Hepatocyte (in vitro differentiated cells): ENCODE data around the gene PCCB. TPM values are rescaled to one million over a fixed set of nuclear protein-coding genes. Genes with fewer than 3 reads are reported as not detected.

Experiments used
- DNase-seq: peaks from one replicate; pipeline ENCODE4 v3.0.0-alpha.2; 2016; ENCODE audit warnings: low spot score
- H2AFZ ChIP-seq: fragments of 200-600 bp; sonication (generic); 2 replicates; pipeline ENCODE4 v1.6.0; 2016; ENCODE audit warnings: antibody characterized with exemption, mild to moderate bottlenecking
- H3K27ac ChIP-seq: fragments of 200-600 bp; sonication (generic); 2 replicates; pipeline ENCODE4 v1.5.1; 2016; ENCODE audit warnings: mild to moderate bottlenecking
- H3K27me3 ChIP-seq: fragments of 200-600 bp; sonication (generic); 2 replicates; pipeline ENCODE4 v1.6.1; 2016
- H3K36me3 ChIP-seq: fragments of 200-600 bp; sonication (generic); replicated peaks from 2 replicates; pipeline ENCODE4 v1.5.1; 2016; ENCODE audit warnings: low read depth; ENCODE audit not compliant: insufficient read depth
- H3K4me1 ChIP-seq: fragments of 200-600 bp; sonication (generic); 2 replicates; pipeline ENCODE4 v1.5.1; 2016; ENCODE audit warnings: mild to moderate bottlenecking, moderate library complexity; ENCODE audit not compliant: insufficient read depth
- H3K4me2 ChIP-seq: fragments of 200-600 bp; sonication (generic); 2 replicates; pipeline ENCODE4 v1.6.0; 2016
- H3K4me3 ChIP-seq: fragments of 200-600 bp; sonication (generic); 2 replicates; pipeline ENCODE4 v1.5.1; 2016; ENCODE audit warnings: mild to moderate bottlenecking
- H3K79me2 ChIP-seq: fragments of 200-600 bp; sonication (generic); 2 replicates; pipeline ENCODE4 v1.6.0; 2017; ENCODE audit warnings: mild to moderate bottlenecking
- H3K9me2 ChIP-seq: fragments of 200-600 bp; sonication (generic); replicated peaks from 2 replicates; pipeline ENCODE4 v1.6.0; 2017; ENCODE audit warnings: mild to moderate bottlenecking; ENCODE audit not compliant: insufficient read depth
- H3K9me3 ChIP-seq: fragments of 200-600 bp; sonication (generic); 2 replicates; pipeline ENCODE4 v1.5.1; 2016; ENCODE audit warnings: low read depth, mild to moderate bottlenecking
- H4K20me1 ChIP-seq: fragments of 200-600 bp; sonication (generic); 2 replicates; pipeline ENCODE4 v1.6.0; 2016; ENCODE audit warnings: mild to moderate bottlenecking; ENCODE audit not compliant: insufficient read depth, poor library complexity, severe bottlenecking
- EZH2 ChIP-seq: fragments of 200-600 bp; sonication (generic); IDR thresholded peaks from 2 replicates; pipeline ENCODE4 v1.6.1; 2016; ENCODE audit warnings: antibody characterized with exemption, mild to moderate bottlenecking, borderline replicate concordance
- EZH2phosphoT487 ChIP-seq: fragments of 200-600 bp; sonication (generic); IDR thresholded peaks from one replicate; pipeline ENCODE4 v1.6.1; 2018; ENCODE audit warnings: antibody characterized with exemption, mild to moderate bottlenecking, low read depth, moderate library complexity; ENCODE audit not compliant: unreplicated experiment, severe bottlenecking
- WGBS: methylation state at CpG from one replicate; pipeline ENCODE4 v1.1.6; 2016; ENCODE audit warnings: low lambda C conversion rate; ENCODE audit errors: missing lambda C conversion rate; 5-methylcytosine and 5-hydroxymethylcytosine counted together
- polyA plus RNA-seq: library from polyadenylated mRNA; unstranded; fragments of >200 nt; fragmentation: Nextera tagmentation; extraction: Ambion mirVana; gene quantifications from 2 replicates; pipeline ENCODE4 v1.2.1, GENCODE V29; 2016
- total RNA-seq: library from RNA; depleted of rRNA; stranded (reverse); fragments of >200 nt; gene quantifications from 2 replicates; pipeline ENCODE4 v1.2.3, GENCODE V29; 2014
- TF ChIP-seq, protein P1 (sequence below): fragments of 200-600 bp; sonication (generic); IDR thresholded peaks from 2 replicates; pipeline ENCODE4 v1.5.1; 2016; ENCODE audit warnings: antibody characterized with exemption, mild to moderate bottlenecking; ENCODE audit not compliant: poor library complexity

PCCB gene
- total and polyA plus RNA-seq, 2 experiments from 2014 or later: 32.0 to 52.7 TPM

DNA sequence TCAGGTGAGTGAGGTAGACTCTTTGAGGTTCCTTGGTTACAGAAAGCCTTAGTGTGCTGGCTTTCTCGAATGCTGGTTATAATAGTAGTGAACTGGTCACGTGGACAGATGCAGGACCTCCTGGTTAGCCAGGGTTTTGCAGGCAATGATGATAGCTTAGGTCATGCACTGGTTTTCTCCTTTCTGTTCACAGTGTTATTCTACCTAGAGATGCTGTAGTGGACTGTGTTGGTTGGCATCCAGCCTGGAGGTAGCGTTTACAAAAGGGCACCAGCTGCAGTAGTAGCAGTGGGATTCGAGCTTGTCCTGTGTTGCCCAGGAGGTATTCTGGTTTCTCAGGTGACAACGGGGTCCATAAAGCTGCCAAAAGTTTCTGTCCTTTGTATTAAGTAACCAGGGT is 27.0 kb downstream of the PCCB start:
- no peak overlapping the region for H3K4me3 ChIP-seq
- H3K36me3 ChIP-seq: no peaks in the 10 kb centered on the region
- 90% methylated on average over 5 of the region's 5 CpGs for WGBS
- H3K27me3 ChIP-seq: no peaks in the 10 kb centered on the region
- no peak overlapping the region for H3K27ac ChIP-seq
- no peaks in the 10 kb centered on the region for H4K20me1 ChIP-seq
- no peak for DNase-seq
- TF ChIP-seq, protein P1, sequence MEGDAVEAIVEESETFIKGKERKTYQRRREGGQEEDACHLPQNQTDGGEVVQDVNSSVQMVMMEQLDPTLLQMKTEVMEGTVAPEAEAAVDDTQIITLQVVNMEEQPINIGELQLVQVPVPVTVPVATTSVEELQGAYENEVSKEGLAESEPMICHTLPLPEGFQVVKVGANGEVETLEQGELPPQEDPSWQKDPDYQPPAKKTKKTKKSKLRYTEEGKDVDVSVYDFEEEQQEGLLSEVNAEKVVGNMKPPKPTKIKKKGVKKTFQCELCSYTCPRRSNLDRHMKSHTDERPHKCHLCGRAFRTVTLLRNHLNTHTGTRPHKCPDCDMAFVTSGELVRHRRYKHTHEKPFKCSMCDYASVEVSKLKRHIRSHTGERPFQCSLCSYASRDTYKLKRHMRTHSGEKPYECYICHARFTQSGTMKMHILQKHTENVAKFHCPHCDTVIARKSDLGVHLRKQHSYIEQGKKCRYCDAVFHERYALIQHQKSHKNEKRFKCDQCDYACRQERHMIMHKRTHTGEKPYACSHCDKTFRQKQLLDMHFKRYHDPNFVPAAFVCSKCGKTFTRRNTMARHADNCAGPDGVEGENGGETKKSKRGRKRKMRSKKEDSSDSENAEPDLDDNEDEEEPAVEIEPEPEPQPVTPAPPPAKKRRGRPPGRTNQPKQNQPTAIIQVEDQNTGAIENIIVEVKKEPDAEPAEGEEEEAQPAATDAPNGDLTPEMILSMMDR: no peak
- no peak for TF ChIP-seq EZH2
- no peak for TF ChIP-seq EZH2phosphoT487
- H2AFZ ChIP-seq: no peak overlapping the region
- H3K4me2 ChIP-seq: no peak overlapping the region
- peaks cover 11% of the 10 kb centered on the region for H3K9me3 ChIP-seq
- peaks cover 12% of the 10 kb centered on the region for H3K79me2 ChIP-seq
- H3K4me1 ChIP-seq: no peaks in the 10 kb centered on the region
- no peaks in the 10 kb centered on the region for H3K9me2 ChIP-seq

DNA sequence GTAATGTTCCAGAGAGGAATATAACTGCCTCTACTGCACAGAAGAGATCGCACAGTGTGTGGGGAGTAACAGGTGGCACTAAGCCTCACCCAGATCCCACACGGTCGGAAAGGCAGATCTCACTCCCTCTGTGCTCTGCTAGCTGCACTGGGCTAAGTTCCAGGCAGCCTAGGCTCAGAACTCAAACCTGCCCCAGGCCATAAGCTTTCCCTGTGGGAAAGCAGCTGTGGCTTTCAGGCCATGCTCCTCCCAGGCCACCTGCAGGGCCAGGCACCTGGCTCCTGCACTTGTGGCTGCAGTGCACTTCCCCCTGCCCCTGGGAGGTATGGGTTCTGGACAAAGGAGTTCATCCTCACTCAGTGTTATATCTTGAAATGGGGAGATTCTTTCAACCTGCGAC is 27.5 kb downstream of the PCCB start:
- H3K4me2 ChIP-seq: no peak overlapping the region
- WGBS: 86% methylated on average over 3 of the region's 4 CpGs
- H3K4me1 ChIP-seq: no peaks in the 10 kb centered on the region
- H2AFZ ChIP-seq: no peak overlapping the region
- H3K9me3 ChIP-seq: peaks cover 11% of the 10 kb centered on the region
- H4K20me1 ChIP-seq: no peaks in the 10 kb centered on the region
- H3K79me2 ChIP-seq: peaks cover 8% of the 10 kb centered on the region
- no peaks in the 10 kb centered on the region for H3K36me3 ChIP-seq
- H3K27me3 ChIP-seq: no peaks in the 10 kb centered on the region
- no peak for DNase-seq
- H3K9me2 ChIP-seq: no peaks in the 10 kb centered on the region
- no peak overlapping the region for H3K4me3 ChIP-seq
- no peak overlapping the region for H3K27ac ChIP-seq
- TF ChIP-seq EZH2: no peak
- no peak for TF ChIP-seq EZH2phosphoT487
- TF ChIP-seq, protein P1: no peak

DNA sequence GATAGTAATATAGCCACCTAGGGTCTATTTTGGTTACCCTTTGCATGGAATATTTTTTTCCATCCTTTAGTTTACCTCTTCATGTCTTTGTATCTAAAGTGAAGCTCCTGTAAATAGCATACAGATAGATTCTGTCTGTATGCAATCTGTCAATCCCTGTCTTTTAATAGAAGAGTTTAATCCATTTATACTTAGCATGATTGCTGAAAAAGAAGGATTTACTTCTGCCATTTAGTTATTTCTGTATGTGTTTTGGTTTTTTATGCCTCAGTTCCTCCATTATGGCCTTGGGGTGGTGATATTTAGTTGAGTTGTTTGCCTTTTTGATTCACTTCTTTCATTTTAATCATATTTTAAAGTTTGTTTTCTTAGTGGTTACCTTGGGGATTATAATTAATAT is 29.0 kb downstream of the PCCB start:
- Histone ChIP-seq H3K27ac (no peak overlapping the region), H3K27me3 (no peaks in the 10 kb centered on the region), H3K4me1 (no peaks in the 10 kb centered on the region), H3K4me3 (no peak overlapping the region), H2AFZ (no peak overlapping the region), H4K20me1 (no peaks in the 10 kb centered on the region), H3K4me2 (no peak overlapping the region), H3K79me2 (peaks cover 4% of the 10 kb centered on the region), H3K36me3 (peaks cover 5% of the 10 kb centered on the region), H3K9me3 (peaks cover 11% of the 10 kb centered on the region), H3K9me2 (no peaks in the 10 kb centered on the region)
- DNase-seq: no peak
- TF ChIP-seq, protein P1: no peak
- TF ChIP-seq EZH2phosphoT487: no peak
- TF ChIP-seq EZH2: no peak

DNA sequence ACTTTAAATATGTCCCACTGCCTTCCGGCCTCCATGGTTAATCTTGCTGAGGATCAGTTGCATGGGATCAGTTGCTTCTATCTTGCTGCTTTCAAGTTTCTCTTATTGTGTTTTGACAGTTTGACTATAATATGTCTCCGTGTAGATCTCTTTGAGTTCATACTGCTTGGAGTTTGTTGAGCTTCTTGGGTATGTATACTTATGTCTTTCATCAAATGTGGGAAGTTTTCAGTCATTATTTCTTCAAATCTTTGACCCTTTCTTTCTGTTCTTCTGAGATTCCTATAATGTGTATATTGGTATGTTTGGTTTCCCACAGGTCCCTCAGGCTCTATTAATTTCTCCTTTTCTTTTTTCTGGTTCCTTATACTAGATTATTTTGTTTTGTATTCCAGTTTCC is 30.8 kb downstream of the PCCB start:
- Histone ChIP-seq H3K9me2 (no peaks in the 10 kb centered on the region), H3K36me3 (peaks cover 5% of the 10 kb centered on the region), H3K4me2 (no peak overlapping the region), H3K27me3 (no peaks in the 10 kb centered on the region), H3K4me3 (no peak overlapping the region), H3K79me2 (no peaks in the 10 kb centered on the region), H4K20me1 (no peaks in the 10 kb centered on the region), H3K27ac (no peak overlapping the region), H2AFZ (no peak overlapping the region), H3K9me3 (peaks cover 11% of the 10 kb centered on the region), H3K4me1 (no peaks in the 10 kb centered on the region)
- no peak for DNase-seq
- TF ChIP-seq, protein P1: no peak
- TF ChIP-seq EZH2phosphoT487 (no peak), EZH2 (no peak)
- 100% methylated on average over 2 of the region's 2 CpGs for WGBS
